Measurements from ENCODE around the gene TMEM114.

TMEM114 gene

DNA sequence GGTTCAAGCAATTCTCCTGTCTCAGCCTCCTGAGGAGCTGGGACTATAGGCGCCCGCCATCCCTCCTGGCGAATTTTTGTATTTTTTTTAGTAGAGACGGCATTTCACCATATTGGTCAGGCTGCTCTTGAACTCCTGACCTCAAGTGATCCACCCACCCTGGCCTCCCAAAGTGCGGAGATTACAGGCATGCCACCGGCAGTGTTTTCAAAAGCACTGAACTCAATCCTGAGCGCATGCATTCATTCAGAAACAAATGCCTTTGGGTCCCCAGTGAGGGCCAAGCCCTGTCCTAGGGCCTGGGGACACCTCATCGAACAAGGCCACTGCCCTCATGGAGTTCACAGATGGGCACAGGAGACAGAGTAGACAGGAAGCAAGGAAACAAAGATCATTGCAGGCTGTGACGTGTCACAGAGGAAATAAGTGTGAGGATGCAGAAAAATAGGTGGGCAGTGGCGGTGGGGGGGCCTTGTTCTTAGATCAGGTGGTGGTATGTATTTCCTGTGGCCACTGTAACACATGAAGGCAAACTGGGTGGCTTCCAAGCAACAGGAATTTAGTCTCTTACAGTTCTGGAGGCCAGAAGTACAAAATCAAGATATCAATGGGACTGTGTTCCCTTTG, 12.5 kb downstream of the TMEM114 start:
- DNase-seq: no peak
- TF ChIP-seq, protein P1, sequence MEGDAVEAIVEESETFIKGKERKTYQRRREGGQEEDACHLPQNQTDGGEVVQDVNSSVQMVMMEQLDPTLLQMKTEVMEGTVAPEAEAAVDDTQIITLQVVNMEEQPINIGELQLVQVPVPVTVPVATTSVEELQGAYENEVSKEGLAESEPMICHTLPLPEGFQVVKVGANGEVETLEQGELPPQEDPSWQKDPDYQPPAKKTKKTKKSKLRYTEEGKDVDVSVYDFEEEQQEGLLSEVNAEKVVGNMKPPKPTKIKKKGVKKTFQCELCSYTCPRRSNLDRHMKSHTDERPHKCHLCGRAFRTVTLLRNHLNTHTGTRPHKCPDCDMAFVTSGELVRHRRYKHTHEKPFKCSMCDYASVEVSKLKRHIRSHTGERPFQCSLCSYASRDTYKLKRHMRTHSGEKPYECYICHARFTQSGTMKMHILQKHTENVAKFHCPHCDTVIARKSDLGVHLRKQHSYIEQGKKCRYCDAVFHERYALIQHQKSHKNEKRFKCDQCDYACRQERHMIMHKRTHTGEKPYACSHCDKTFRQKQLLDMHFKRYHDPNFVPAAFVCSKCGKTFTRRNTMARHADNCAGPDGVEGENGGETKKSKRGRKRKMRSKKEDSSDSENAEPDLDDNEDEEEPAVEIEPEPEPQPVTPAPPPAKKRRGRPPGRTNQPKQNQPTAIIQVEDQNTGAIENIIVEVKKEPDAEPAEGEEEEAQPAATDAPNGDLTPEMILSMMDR (IDR thresholded peaks at IDR 0.05; ENCODE audit: low read depth, low read length): no peak
- Histone ChIP-seq H3K27ac (no peak overlapping the region), H3K36me3 (no peaks in the 10 kb centered on the region), H3K4me3 (ENCODE audit: low read depth, low read length) (no peak overlapping the region), H3K27me3 (ENCODE audit: insufficient read depth, low read depth, severe bottlenecking) (peaks cover 62% of the 10 kb centered on the region), H3K9me3 (ENCODE audit: severe bottlenecking) (no peaks in the 10 kb centered on the region)

DNA sequence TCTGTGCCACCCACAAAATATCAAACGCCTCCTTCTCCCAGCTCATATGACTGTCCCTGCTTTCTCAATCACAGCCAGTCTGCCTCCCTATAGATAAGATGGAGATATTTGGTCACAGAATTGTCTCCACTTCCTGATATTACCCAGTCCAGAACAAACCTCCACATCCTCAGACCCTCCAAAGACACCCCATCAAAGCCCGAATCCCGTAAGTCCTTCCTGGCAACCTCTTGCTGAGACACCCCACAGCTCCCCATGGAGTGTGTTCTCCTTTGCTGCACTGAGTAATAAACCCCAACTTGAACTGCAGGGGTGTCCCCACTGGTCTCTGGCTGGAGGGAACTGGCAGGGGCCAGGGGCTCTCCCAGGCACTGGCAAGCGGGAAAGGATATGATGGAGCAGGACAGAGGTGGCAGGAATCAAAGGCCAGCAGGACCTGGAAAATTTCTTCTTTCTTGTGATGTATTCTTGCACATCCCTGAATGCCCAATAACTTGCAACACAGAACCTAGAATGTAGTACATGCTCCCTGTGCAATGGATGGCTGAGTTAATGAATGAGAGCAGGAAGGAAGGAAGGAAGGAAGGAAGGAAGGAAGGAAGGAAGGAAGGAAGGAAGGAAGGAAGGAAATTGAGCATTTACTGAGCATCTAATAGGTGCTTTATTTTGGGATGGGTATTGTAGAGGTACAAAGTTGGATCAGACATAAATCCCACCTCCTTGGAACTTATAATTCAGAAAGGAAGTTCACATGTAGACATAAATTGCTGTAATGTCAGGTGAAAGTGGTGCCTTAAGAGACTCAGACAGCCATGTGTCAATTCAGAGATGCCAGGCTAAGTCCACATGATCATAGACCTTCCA, 13.9 kb downstream of the TMEM114 start:
- TF ChIP-seq, protein P1 (IDR thresholded peaks at IDR 0.05; ENCODE audit: low read depth, low read length): no peak
- Histone ChIP-seq H3K27me3 (ENCODE audit: insufficient read depth, low read depth, severe bottlenecking) (peaks cover 68% of the 10 kb centered on the region), H3K27ac (no peak overlapping the region), H3K4me3 (ENCODE audit: low read depth, low read length) (no peak overlapping the region), H3K36me3 (no peaks in the 10 kb centered on the region), H3K9me3 (ENCODE audit: severe bottlenecking) (no peaks in the 10 kb centered on the region)
- no peak for DNase-seq

GRCh38 chr16:8575399-8575798, 14.9 kb downstream of the TMEM114 start:
- H3K9me3 ChIP-seq (ENCODE audit: severe bottlenecking): no peaks in the 10 kb centered on the region
- TF ChIP-seq, protein P1 (IDR thresholded peaks at IDR 0.05; ENCODE audit: low read depth, low read length): no peak
- no peaks in the 10 kb centered on the region for H3K36me3 ChIP-seq
- no peak overlapping the region for H3K4me3 ChIP-seq (ENCODE audit: low read depth, low read length)
- DNase-seq: no peak
- H3K27me3 ChIP-seq (ENCODE audit: insufficient read depth, low read depth, severe bottlenecking): peaks cover 68% of the 10 kb centered on the region
- H3K27ac ChIP-seq: no peak overlapping the region

- Histone ChIP-seq H3K27me3 (ENCODE audit: insufficient read depth, low read depth, severe bottlenecking) (peaks cover 50% of the 10 kb centered on the region), H3K36me3 (no peaks in the 10 kb centered on the region), H3K27ac (no peak overlapping the region), H3K9me3 (ENCODE audit: severe bottlenecking) (no peaks in the 10 kb centered on the region), H3K4me3 (ENCODE audit: low read depth, low read length) (no peak overlapping the region)
- TF ChIP-seq, protein P1 (IDR thresholded peaks at IDR 0.05; ENCODE audit: low read depth, low read length): peak; percentile 43
- DNase-seq: no peak
Measured at GRCh38 chr16:8572919-8573724, 17.2 kb downstream of the TMEM114 start.

DNA sequence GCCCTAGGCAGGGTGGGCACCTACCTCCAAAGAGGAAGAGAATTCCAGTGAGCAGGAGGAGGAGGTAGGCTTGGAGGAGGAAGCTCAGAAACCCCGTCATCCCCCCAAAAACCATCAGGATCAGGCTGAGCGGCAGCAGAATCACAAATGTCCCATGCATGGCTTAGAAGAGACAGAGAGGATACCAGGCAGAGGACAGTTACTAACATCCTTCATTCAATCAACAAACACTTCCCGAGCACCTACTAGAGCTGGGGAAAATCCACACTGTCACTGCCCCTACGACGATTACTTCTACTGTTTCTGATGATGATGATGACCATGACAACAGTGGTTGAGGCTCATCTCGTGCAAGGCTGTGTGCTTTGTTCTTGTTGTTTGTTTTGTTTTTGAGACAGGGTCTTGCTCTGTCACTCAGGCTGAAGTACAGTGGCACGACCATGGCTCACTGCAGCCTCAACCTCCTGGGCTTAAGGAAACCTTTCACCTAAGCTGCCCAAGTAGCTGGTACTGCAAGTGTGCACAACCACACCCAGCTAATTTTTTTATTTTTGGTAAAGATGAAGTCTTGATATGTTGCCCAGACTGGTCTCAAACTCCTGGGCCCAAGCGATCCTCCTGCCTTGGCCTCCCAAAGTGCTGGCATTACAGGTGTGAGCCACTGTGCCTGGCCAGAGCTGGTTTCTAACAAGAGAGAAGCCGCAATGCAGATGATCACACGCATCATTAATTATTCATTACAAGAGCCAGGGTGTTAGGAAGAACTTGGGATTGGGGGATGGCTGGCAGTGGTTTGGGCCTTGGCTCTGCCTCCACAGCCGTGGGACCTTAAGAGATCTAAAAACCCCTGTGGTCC, 18.0 kb downstream of the TMEM114 start:
- no peaks in the 10 kb centered on the region for H3K9me3 ChIP-seq (ENCODE audit: severe bottlenecking)
- H3K36me3 ChIP-seq: no peaks in the 10 kb centered on the region
- TF ChIP-seq, protein P1 (IDR thresholded peaks at IDR 0.05; ENCODE audit: low read depth, low read length): no peak
- no peak overlapping the region for H3K4me3 ChIP-seq (ENCODE audit: low read depth, low read length)
- H3K27ac ChIP-seq: no peak overlapping the region
- H3K27me3 ChIP-seq (ENCODE audit: insufficient read depth, low read depth, severe bottlenecking): peaks cover 46% of the 10 kb centered on the region
- DNase-seq: no peak

Measured in WERI-Rb-1 (cell line).